H1 (cell line): ENCODE measurements around the gene PPIG. TPM values are rescaled to one million over a fixed set of nuclear protein-coding genes. Genes with fewer than 3 reads are reported as not detected.

Experiments used
- CTCF ChIA-PET: fragments of 300-600 bp; sonication (Branson Sonifier 250); formaldehyde crosslinking; loops from one replicate; lab custom pipeline; 2021; ENCODE audit not compliant: partially characterized antibody; lab: Charles Lee
- POLR2A ChIA-PET: fragments of 300-600 bp; sonication (Branson Sonifier 250); formaldehyde crosslinking; loops from one replicate; lab custom pipeline; 2021; ENCODE audit warnings: inconsistent platforms; ENCODE audit not compliant: partially characterized antibody; lab: Charles Lee
- DNase-seq, 2 experiments: peaks; one replicate each; pipeline versions ENCODE4 v3.0.0 to v3.0.0-alpha.2; 2010 to 2022; ENCODE audit warnings: low spot score in 2 of 2, low read depth in 1 of 2, mixed read lengths in 1 of 2
- FAIRE-seq: peaks from 2 replicates; lab custom pipeline; 2011; peaks lifted over from hg19 to GRCh38; lab: Jason Lieb, UNC
- H2AFZ ChIP-seq: 2 replicates; pipeline ENCODE4 v1.8.1; 2012; ENCODE audit warnings: low read length, inconsistent platforms
- H2AK5ac ChIP-seq: 2 replicates; pipeline ENCODE4 v1.6.1; 2013; ENCODE audit warnings: low read depth, low read length
- H2BK120ac ChIP-seq: replicated peaks from 2 replicates; pipeline ENCODE3; 2013; ENCODE audit warnings: low read depth, low read length, inconsistent platforms
- H2BK12ac ChIP-seq: 2 replicates; pipeline ENCODE4 v1.6.1; 2013; ENCODE audit warnings: low read depth, low read length
- H2BK15ac ChIP-seq: 2 replicates; pipeline ENCODE4 v1.6.1; 2013; ENCODE audit warnings: low read length
- H2BK20ac ChIP-seq: 2 replicates; pipeline ENCODE4 v1.6.1; 2013; ENCODE audit warnings: low read length
- H2BK5ac ChIP-seq: 2 replicates; pipeline ENCODE4 v1.6.1; 2013; ENCODE audit warnings: low read depth, low read length
- H3K14ac ChIP-seq: 2 replicates; pipeline ENCODE4 v1.6.1; 2013; ENCODE audit warnings: inconsistent platforms; ENCODE audit not compliant: insufficient read length
- H3K18ac ChIP-seq: 2 replicates; pipeline ENCODE4 v1.6.1; 2013; ENCODE audit warnings: low read length; ENCODE audit errors: extremely low read depth
- H3K23ac ChIP-seq: 2 replicates; pipeline ENCODE4 v1.6.1; 2013; ENCODE audit warnings: inconsistent platforms; ENCODE audit not compliant: insufficient read length
- H3K23me2 ChIP-seq: 2 replicates; pipeline ENCODE4 v1.6.1; 2013; ENCODE audit warnings: low read depth, low read length
- H3K27ac ChIP-seq: 2 replicates; pipeline ENCODE4 v1.6.1; 2011; ENCODE audit warnings: low read depth, low read length, inconsistent platforms
- H3K27me3 ChIP-seq, 4 experiments: replicated peaks in 1 of 4; 1 replicate in 1 of 4; 2 replicates in 3 of 4; pipeline versions ENCODE4 v1.6.1 to v1.8.1; 2011 to 2013; ENCODE audit warnings: low read length in 3 of 4, mild to moderate bottlenecking in 3 of 4, inconsistent platforms in 2 of 4, mixed read lengths in 2 of 4, moderate library complexity in 1 of 4; ENCODE audit not compliant: control insufficient read depth in 3 of 4, insufficient read depth in 3 of 4; ENCODE audit errors: extremely low read depth in 1 of 4
- H3K36me3 ChIP-seq, 4 experiments: 2 replicates each; pipeline versions ENCODE4 v1.6.1 to v1.8.1; 2011 to 2013; ENCODE audit warnings: mild to moderate bottlenecking in 4 of 4, low read length in 3 of 4, moderate library complexity in 2 of 4, control low read depth in 1 of 4, inconsistent platforms in 1 of 4; ENCODE audit not compliant: insufficient read depth in 4 of 4, control insufficient read depth in 2 of 4
- H3K4ac ChIP-seq: replicated peaks from 2 replicates; pipeline ENCODE3; 2013; ENCODE audit warnings: low read length, low read depth, mixed read lengths, inconsistent platforms; ENCODE audit not compliant: insufficient read length
- H3K4me1 ChIP-seq, 4 experiments: replicated peaks in 1 of 4; 1 replicate in 1 of 4; 2 replicates in 3 of 4; pipeline versions ENCODE4 v1.6.1 to v1.8.1; 2011 to 2013; ENCODE audit warnings: low read length in 3 of 4, inconsistent platforms in 2 of 4, mixed read lengths in 1 of 4; ENCODE audit not compliant: insufficient read depth in 4 of 4, control insufficient read depth in 3 of 4
- H3K4me2 ChIP-seq, 2 experiments: 2 replicates each; pipeline versions ENCODE4 v1.6.1 to v1.8.1; 2011 to 2013; ENCODE audit warnings: low read depth in 2 of 2, low read length in 2 of 2, control low read depth in 1 of 2, inconsistent platforms in 1 of 2, mild to moderate bottlenecking in 1 of 2; ENCODE audit not compliant: insufficient read depth in 1 of 2
- H3K4me3 ChIP-seq, 4 experiments: fragments of 200-600, 300-600 bp in 1 of 4; sonication (generic), shearing (Covaris generic), sonication (Bioruptor Twin) in 1 of 4; 2 replicates each; pipeline versions ENCODE4 v1.5.1 to v1.8.1; 2011 to 2016; ENCODE audit warnings: low read length in 4 of 4, low read depth in 3 of 4, control low read depth in 2 of 4, inconsistent platforms in 2 of 4, mild to moderate bottlenecking in 2 of 4, mixed read lengths in 1 of 4, moderate library complexity in 1 of 4; ENCODE audit not compliant: insufficient read depth in 2 of 4; ENCODE audit errors: extremely low read depth in 1 of 4
- H3K56ac ChIP-seq: replicated peaks from 2 replicates; pipeline ENCODE3; 2013; ENCODE audit warnings: low read depth, mild to moderate bottlenecking, mixed read lengths, low read length, inconsistent platforms; ENCODE audit not compliant: insufficient read length
- H3K79me1 ChIP-seq: 2 replicates; pipeline ENCODE4 v1.6.1; 2013; ENCODE audit warnings: low read depth, low read length, control low read depth
- H3K79me2 ChIP-seq, 2 experiments: 2 replicates each; pipeline versions ENCODE4 v1.6.1 to v1.8.1; 2012 to 2013; ENCODE audit warnings: low read length in 2 of 2, mild to moderate bottlenecking in 2 of 2, inconsistent platforms in 1 of 2; ENCODE audit not compliant: insufficient read depth in 2 of 2, control insufficient read depth in 1 of 2
- H3K9ac ChIP-seq, 4 experiments: replicated peaks in 1 of 4; 1 replicate in 1 of 4; 2 replicates in 3 of 4; pipeline versions ENCODE4 v1.6.1 to v1.8.1; 2011 to 2013; ENCODE audit warnings: low read depth in 3 of 4, low read length in 3 of 4, control low read depth in 2 of 4, mild to moderate bottlenecking in 2 of 4, moderate library complexity in 2 of 4, inconsistent platforms in 1 of 4; ENCODE audit errors: extremely low read depth in 1 of 4
- H3K9me3 ChIP-seq, 2 experiments: 2 replicates each; pipeline versions ENCODE4 v1.6.1 to v1.8.1; 2012 to 2013; ENCODE audit warnings: mild to moderate bottlenecking in 2 of 2, moderate library complexity in 2 of 2, control low read depth in 1 of 2, inconsistent platforms in 1 of 2, low read depth in 1 of 2, low read length in 1 of 2, mixed read lengths in 1 of 2; ENCODE audit not compliant: insufficient read depth in 2 of 2
- H4K20me1 ChIP-seq, 2 experiments: replicated peaks in 1 of 2; 2 replicates each; pipeline versions ENCODE3 to v1.8.1; 2011 to 2013; ENCODE audit warnings: inconsistent platforms in 2 of 2, low read length in 2 of 2, mild to moderate bottlenecking in 1 of 2; ENCODE audit not compliant: insufficient read depth in 2 of 2, control insufficient read depth in 1 of 2
- H4K5ac ChIP-seq: 2 replicates; pipeline ENCODE4 v1.6.1; 2013; ENCODE audit warnings: low read length, low read depth, mixed read lengths, inconsistent platforms; ENCODE audit not compliant: insufficient read length
- H4K8ac ChIP-seq: 2 replicates; pipeline ENCODE4 v1.8.0; 2013; ENCODE audit warnings: mild to moderate bottlenecking, moderate library complexity, low read length, inconsistent platforms; ENCODE audit not compliant: insufficient read depth; ENCODE audit errors: extremely low read depth
- H4K91ac ChIP-seq: replicated peaks from 2 replicates; pipeline ENCODE3; 2013; ENCODE audit warnings: low read length, mixed read lengths, inconsistent platforms; ENCODE audit not compliant: insufficient read length
- ASH2L ChIP-seq: fragments of 200-600, 300-600 bp; sonication (generic); IDR thresholded peaks from one replicate; pipeline ENCODE4 v1.7.1; 2017; ENCODE audit warnings: low read length
- EGR1 ChIP-seq: IDR thresholded peaks from 2 replicates; pipeline ENCODE4 v1.6.1; 2011; ENCODE audit warnings: low read depth, low read length, borderline replicate concordance
- HDAC2 ChIP-seq, 2 experiments: fragments of 300-600 bp in 1 of 2; sonication (generic) in 1 of 2; IDR thresholded peaks; 2 replicates each; pipeline ENCODE4 v1.6.1; 2011 to 2012; ENCODE audit warnings: low read depth in 2 of 2, low read length in 2 of 2, mild to moderate bottlenecking in 2 of 2, moderate library complexity in 2 of 2, borderline replicate concordance in 1 of 2, inconsistent platforms in 1 of 2
- KDM4A ChIP-seq: IDR thresholded peaks from one replicate; pipeline ENCODE4 v1.7.1; 2012; ENCODE audit warnings: low read depth, mild to moderate bottlenecking, moderate library complexity, low read length, inconsistent platforms; ENCODE audit not compliant: severe bottlenecking
- KDM5A ChIP-seq: fragments of 200-600 bp; IDR thresholded peaks from 2 replicates; pipeline ENCODE4 v1.7.1; 2012; ENCODE audit warnings: mild to moderate bottlenecking, low read length, inconsistent platforms, mixed read lengths
- NANOG ChIP-seq: IDR thresholded peaks from 2 replicates; pipeline ENCODE4 v1.6.1; 2011; ENCODE audit warnings: low read length, low read depth, mild to moderate bottlenecking, inconsistent platforms; ENCODE audit not compliant: insufficient read depth, poor library complexity, severe bottlenecking
- RNF2 ChIP-seq: fragments of 200-900, 300-1000 bp; sonication (generic); IDR thresholded peaks from 2 replicates; pipeline ENCODE4 v1.7.1; 2016; ENCODE audit warnings: borderline replicate concordance, low read depth, mild to moderate bottlenecking, antibody characterized with exemption, low read length; ENCODE audit not compliant: poor library complexity, severe bottlenecking; ENCODE audit errors: missing control alignments
- RXRA ChIP-seq: IDR thresholded peaks from 2 replicates; pipeline ENCODE4 v1.6.1; 2011; ENCODE audit warnings: low read depth, mild to moderate bottlenecking, low read length, moderate library complexity; ENCODE audit not compliant: insufficient read depth
- SAP30 ChIP-seq: fragments of 300-600 bp; sonication (generic); IDR thresholded peaks from 2 replicates; pipeline ENCODE4 v1.7.1; 2012; ENCODE audit warnings: low read length, moderate library complexity, mild to moderate bottlenecking, inconsistent platforms; ENCODE audit not compliant: insufficient read depth, insufficient replicate concordance
- SIRT6 ChIP-seq: IDR thresholded peaks from one replicate; pipeline ENCODE4 v1.7.1; 2012; ENCODE audit warnings: low read length, inconsistent platforms
- SIX5 ChIP-seq: IDR thresholded peaks from 2 replicates; pipeline ENCODE4 v1.6.1; 2011; ENCODE audit warnings: mild to moderate bottlenecking, low read depth, low read length
- SP2 ChIP-seq: IDR thresholded peaks from 2 replicates; pipeline ENCODE4 v1.6.1; 2012; ENCODE audit warnings: mild to moderate bottlenecking, low read length, inconsistent platforms
- SP4 ChIP-seq: IDR thresholded peaks from 2 replicates; pipeline ENCODE4 v1.6.1; 2012; ENCODE audit warnings: low read length, inconsistent platforms
- TAF7 ChIP-seq: optimal IDR thresholded peaks from 2 replicates; pipeline ENCODE3; 2011; ENCODE audit warnings: low read depth, mild to moderate bottlenecking, inconsistent platforms, low read length, moderate library complexity, borderline replicate concordance
- TBP ChIP-seq: IDR thresholded peaks from 2 replicates; pipeline ENCODE4 v1.6.1; 2011; ENCODE audit warnings: low read depth, low read length, improper control_type of control experiment
- polyA plus RNA-seq, 7 experiments: library from polyadenylated mRNA; depleted of rRNA in 3 of 7; stranded (reverse) in 5 of 7; unstranded in 2 of 7; fragments of >200 nt in 5 of 7; fragments of 200-250 nt in 2 of 7; gene quantifications; 1 replicate in 5 of 7; 2 replicates in 1 of 7; 4 replicates in 1 of 7; pipeline versions ENCODE4 v1.2.1 to v1.2.3, GENCODE V29; 2011 to 2013; ENCODE audit warnings: missing spikeins in 2 of 7, mixed read lengths in 2 of 7
- total RNA-seq: library from RNA; stranded (reverse); fragmentation: NEBNext Ultra II Directional; extraction: Animal tissue kit (Norgen Biotek cat#: 25700); gene quantifications from 2 replicates; pipeline ENCODE4 v1.2.1, GENCODE V29; 2021

The PPIG gene
- total and polyA plus RNA-seq, 2 of the 8 experiments (the other 6 are each of a cell fraction or from before 2014, with no cell fraction given): 14.7 to 71.0 TPM

DNA sequence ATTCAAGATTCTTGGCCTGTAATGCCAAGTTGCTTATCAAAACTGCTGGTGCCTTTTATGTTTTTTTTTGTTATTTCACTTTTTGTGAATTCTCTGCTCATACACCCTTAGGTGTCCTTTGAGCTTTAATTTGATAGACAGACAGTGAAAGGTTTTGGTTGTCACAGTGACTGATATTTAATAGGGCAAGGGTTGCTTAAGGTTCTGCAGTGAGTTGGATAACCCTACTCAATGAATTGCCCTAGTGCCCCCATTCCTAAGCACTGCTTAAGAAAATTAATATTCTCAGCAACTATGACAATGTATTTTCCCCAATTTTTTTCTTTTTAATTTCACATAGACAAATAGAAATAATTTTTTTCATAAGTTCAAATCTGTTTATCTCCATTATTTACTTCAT, 15.4 kb downstream of the PPIG start:
- H2BK12ac ChIP-seq: no peak overlapping the region
- CTCF ChIA-PET: interaction anchor here (0.6 to 1.1 kb wide), 3 partner anchors 69 to 503 kb away, joined by 3 to 5 read pairs (median 4); no protein-coding TSS in a partner anchor
- H3K23ac ChIP-seq: no peak overlapping the region
- no peak overlapping the region for H2AFZ ChIP-seq
- no peak overlapping the region for H2BK5ac ChIP-seq
- H3K79me1 ChIP-seq: peaks cover 5% of the 10 kb centered on the region
- H2BK20ac ChIP-seq: no peak overlapping the region
- no peak for FAIRE-seq
- no peaks in the 10 kb centered on the region for H3K27me3 ChIP-seq
- H4K5ac ChIP-seq: no peak overlapping the region
- no peak overlapping the region for H3K4me2 ChIP-seq
- no peak overlapping the region for H2BK120ac ChIP-seq
- H3K4me1 ChIP-seq: no peaks in the 10 kb centered on the region
- H3K56ac ChIP-seq: no peak overlapping the region
- no peak overlapping the region for H4K8ac ChIP-seq
- peaks cover 0 to 7% (median 2%) of the 10 kb centered on the region in 4 experiments; a peak in 2 of 8 replicates for H3K36me3 ChIP-seq
- H3K9me3 ChIP-seq: no peaks in the 10 kb centered on the region
- H3K9ac ChIP-seq: no peak overlapping the region
- no peak overlapping the region for H4K91ac ChIP-seq
- no peak overlapping the region for H3K14ac ChIP-seq
- no peak overlapping the region for H3K18ac ChIP-seq
- DNase-seq: no peak
- H3K79me2 ChIP-seq: peaks cover 4 to 88% of the 10 kb centered on the region in 2 experiments
- no peak overlapping the region for H3K4ac ChIP-seq
- H3K23me2 ChIP-seq: no peaks in the 10 kb centered on the region
- H2AK5ac ChIP-seq: no peak overlapping the region
- peaks cover 2 to 3% of the 10 kb centered on the region in 2 experiments for H4K20me1 ChIP-seq
- H3K4me3 ChIP-seq: no peak overlapping the region
- no peak overlapping the region for H3K27ac ChIP-seq
- H2BK15ac ChIP-seq: no peak overlapping the region
- POLR2A ChIA-PET: interaction anchor here (1.0 kb wide), 1 partner anchor 15 kb away, joined by 3 read pairs; no protein-coding TSS in a partner anchor
- TF ChIP-seq SIX5: no peak
- no peak for TF ChIP-seq HDAC2 (IDR thresholded peaks at IDR 0.05; ENCODE audit: borderline replicate concordance in 1 of 2, low read depth in 2 of 2, low read length in 2 of 2)
- TF ChIP-seq RNF2: no peak
- TF ChIP-seq SP4: no peak
- TF ChIP-seq KDM4A: no peak
- no peak for TF ChIP-seq SP2
- TF ChIP-seq TBP: no peak
- no peak for TF ChIP-seq TAF7
- no peak for TF ChIP-seq NANOG
- TF ChIP-seq RXRA: no peak
- TF ChIP-seq SIRT6: no peak
- no peak for TF ChIP-seq ASH2L
- no peak for TF ChIP-seq KDM5A
- no peak for TF ChIP-seq SAP30
- no peak for TF ChIP-seq EGR1
